H9 (cell line): ENCODE results near the gene EOMES. TPM values are rescaled to one million over a fixed set of nuclear protein-coding genes. Genes with fewer than 3 reads are reported as not detected.

Source experiments
- DNase-seq: peaks from one replicate; pipeline ENCODE4 v3.0.0-alpha.2; 2017
- H2AFZ ChIP-seq: one replicate; pipeline ENCODE4 v1.6.1; 2013; ENCODE audit warnings: mild to moderate bottlenecking, low read length, control low read depth, moderate library complexity
- H2AK5ac ChIP-seq: 2 replicates; pipeline ENCODE4 v1.6.1; 2013; ENCODE audit warnings: low read length, control low read depth, mixed read lengths; ENCODE audit not compliant: insufficient read length
- H2BK120ac ChIP-seq: one replicate; pipeline ENCODE4 v1.6.1; 2013; ENCODE audit warnings: low read depth, mild to moderate bottlenecking, low read length, control low read depth, inconsistent platforms; ENCODE audit not compliant: poor library complexity, severe bottlenecking
- H2BK12ac ChIP-seq: 2 replicates; pipeline ENCODE4 v1.6.1; 2013; ENCODE audit warnings: low read length, control low read depth, mixed read lengths, low read depth; ENCODE audit not compliant: insufficient read length
- H2BK15ac ChIP-seq: 2 replicates; pipeline ENCODE4 v1.6.1; 2013; ENCODE audit warnings: low read depth, low read length, control low read depth
- H2BK20ac ChIP-seq: one replicate; pipeline ENCODE4 v1.6.1; 2013; ENCODE audit warnings: low read depth, mild to moderate bottlenecking, low read length, control low read depth, inconsistent platforms; ENCODE audit not compliant: poor library complexity, severe bottlenecking
- H2BK5ac ChIP-seq: 2 replicates; pipeline ENCODE4 v1.6.1; 2013; ENCODE audit warnings: low read length, control low read depth, mixed read lengths; ENCODE audit not compliant: insufficient read length
- H3K14ac ChIP-seq: 2 replicates; pipeline ENCODE4 v1.6.1; 2013; ENCODE audit warnings: low read length, control low read depth; ENCODE audit not compliant: insufficient read depth
- H3K18ac ChIP-seq: 2 replicates; pipeline ENCODE4 v1.6.1; 2013; ENCODE audit warnings: low read depth, mild to moderate bottlenecking, mixed read lengths, low read length, control low read depth; ENCODE audit not compliant: insufficient read length
- H3K23ac ChIP-seq: 2 replicates; pipeline ENCODE4 v1.6.1; 2013; ENCODE audit warnings: low read length, control low read depth, mixed read lengths, low read depth; ENCODE audit not compliant: insufficient read length
- H3K23me2 ChIP-seq: 2 replicates; pipeline ENCODE4 v1.6.1; 2013; ENCODE audit warnings: low read depth, mild to moderate bottlenecking, mixed read lengths, low read length, control low read depth; ENCODE audit not compliant: insufficient read length, poor library complexity, severe bottlenecking
- H3K27ac ChIP-seq: 2 replicates; pipeline ENCODE4 v1.5.1; 2013; ENCODE audit warnings: low read length, control low read depth, mixed read lengths, low read depth; ENCODE audit not compliant: insufficient read length
- H3K27me3 ChIP-seq: 2 replicates; pipeline ENCODE4 v1.6.1; 2013; ENCODE audit warnings: low read length, control low read depth, inconsistent platforms; ENCODE audit not compliant: insufficient read depth
- H3K4ac ChIP-seq: 2 replicates; pipeline ENCODE4 v1.6.1; 2013; ENCODE audit warnings: low read depth, mild to moderate bottlenecking, control low read depth, inconsistent platforms, low read length, moderate library complexity
- H3K4me1 ChIP-seq: 2 replicates; pipeline ENCODE4 v1.6.1; 2013; ENCODE audit warnings: low read length, control low read depth, inconsistent platforms; ENCODE audit not compliant: insufficient read depth
- H3K4me2 ChIP-seq: 2 replicates; pipeline ENCODE4 v1.6.1; 2013; ENCODE audit warnings: low read length, control low read depth, mixed read lengths; ENCODE audit not compliant: insufficient read length, insufficient read depth
- H3K56ac ChIP-seq: 2 replicates; pipeline ENCODE4 v1.6.1; 2013; ENCODE audit warnings: low read depth, mild to moderate bottlenecking, mixed read lengths, low read length, control low read depth; ENCODE audit not compliant: insufficient read length
- H3K79me1 ChIP-seq: 2 replicates; pipeline ENCODE4 v1.6.1; 2013; ENCODE audit warnings: low read depth, mild to moderate bottlenecking, moderate library complexity, low read length, control low read depth, inconsistent platforms; ENCODE audit not compliant: insufficient read depth, poor library complexity, severe bottlenecking
- H3K79me2 ChIP-seq: 2 replicates; pipeline ENCODE4 v1.6.1; 2013; ENCODE audit warnings: low read length, control low read depth, inconsistent platforms; ENCODE audit not compliant: insufficient read depth
- H3K9ac ChIP-seq: 2 replicates; pipeline ENCODE4 v1.6.1; 2013; ENCODE audit warnings: low read length, control low read depth, mixed read lengths; ENCODE audit not compliant: insufficient read length; ENCODE audit errors: extremely low read depth
- H3K9me3 ChIP-seq: one replicate; pipeline ENCODE4 v1.6.1; 2013; ENCODE audit warnings: low read depth, low read length, inconsistent platforms; ENCODE audit not compliant: control insufficient read depth
- H3T11ph ChIP-seq: one replicate; pipeline ENCODE4 v1.6.1; 2013; ENCODE audit warnings: mild to moderate bottlenecking, low read length, control low read depth, inconsistent platforms
- H4K20me1 ChIP-seq: one replicate; pipeline ENCODE4 v1.6.1; 2013; ENCODE audit not compliant: control insufficient read depth, insufficient read length, insufficient read depth
- H4K5ac ChIP-seq: 2 replicates; pipeline ENCODE4 v1.6.1; 2013; ENCODE audit warnings: low read depth, mild to moderate bottlenecking, mixed read lengths, low read length, control low read depth; ENCODE audit not compliant: insufficient read length
- H4K8ac ChIP-seq: replicated peaks from 2 replicates; pipeline ENCODE4 v1.6.1; 2013; ENCODE audit warnings: low read length, control low read depth, mixed read lengths, low read depth; ENCODE audit not compliant: insufficient read length
- H4K91ac ChIP-seq: 2 replicates; pipeline ENCODE4 v1.6.1; 2013; ENCODE audit warnings: low read depth, mild to moderate bottlenecking, moderate library complexity, mixed read lengths, low read length, control low read depth; ENCODE audit not compliant: insufficient read length
- H3K27ac Mint-ChIP-seq, 3 experiments: 2 replicates in 2 of 3; 3 replicates in 1 of 3; pipeline ENCODE4 v1.8.0; 2020 to 2021; ENCODE audit warnings: mixed read lengths in 3 of 3, mild to moderate bottlenecking in 1 of 3, moderate library complexity in 1 of 3
- H3K27me3 Mint-ChIP-seq: 2 replicates; pipeline ENCODE4 v1.8.0; 2021; ENCODE audit warnings: low read depth, mild to moderate bottlenecking, moderate library complexity, mixed read lengths
- H3K36me3 Mint-ChIP-seq, 3 experiments: 2 replicates in 2 of 3; 3 replicates in 1 of 3; pipeline ENCODE4 v1.8.0; 2020 to 2021; ENCODE audit warnings: low read depth in 3 of 3, mixed read lengths in 3 of 3; ENCODE audit not compliant: insufficient read depth in 1 of 3
- H3K4me1 Mint-ChIP-seq, 2 experiments: 2 replicates each; pipeline ENCODE4 v1.8.0; 2020; ENCODE audit warnings: mixed read lengths in 2 of 2
- H3K4me3 Mint-ChIP-seq, 2 experiments: 2 replicates in 1 of 2; 3 replicates in 1 of 2; pipeline ENCODE4 v1.8.0; 2020 to 2021; ENCODE audit warnings: mild to moderate bottlenecking in 2 of 2, mixed read lengths in 2 of 2, moderate library complexity in 1 of 2
- H3K9me3 Mint-ChIP-seq, 2 experiments: 2 replicates in 1 of 2; 3 replicates in 1 of 2; pipeline ENCODE4 v1.8.0; 2020; ENCODE audit warnings: mild to moderate bottlenecking in 2 of 2, mixed read lengths in 2 of 2, moderate library complexity in 1 of 2
- CTCF ChIP-seq: fragments of 200-600 bp; sonication (generic); conservative IDR thresholded peaks from 3 replicates; pipeline ENCODE4 v1.8.0; 2021; ENCODE audit warnings: antibody characterized with exemption, mild to moderate bottlenecking
- WGBS: extraction: QIAGEN DNeasy Blood & Tissue Kit; methylation state at CpG from one replicate; pipeline ENCODE4 v1.1.7; 2013; ENCODE audit warnings: missing lambda C conversion rate, low lambda C conversion rate, mixed read lengths; ENCODE audit not compliant: insufficient read length; ENCODE audit errors: extremely low coverage; 5-methylcytosine and 5-hydroxymethylcytosine counted together
- total RNA-seq: library from RNA; stranded (reverse); gene quantifications from 2 replicates; pipeline ENCODE4 v1.2.1, GENCODE V29; 2021

EOMES gene
- total RNA-seq, 1 experiment from 2014 or later = 1.7 TPM

GRCh38 chr3:27666272-27666671, 55.9 kb downstream of the EOMES start:
- Histone ChIP-seq H4K20me1 (no peaks in the 10 kb centered on the region), H3K4me2 (peak overlapping the region; percentile 56), H2BK15ac (no peak overlapping the region), H3K4ac (no peak overlapping the region), H3T11ph (no peak overlapping the region), H3K18ac (peak overlapping the region; percentile 70), H3K79me1 (no peaks in the 10 kb centered on the region), H4K5ac (peak overlapping the region; percentile 58), H3K23me2 (no peaks in the 10 kb centered on the region), H3K9me3 (no peaks in the 10 kb centered on the region), H3K23ac (no peak overlapping the region), H3K27ac (peak overlapping the region; percentile 98), H3K4me1 (peaks cover 2% of the 10 kb centered on the region; the same call in 1 of the 2 replicates), H3K9ac (peak overlapping the region; percentile 46), H4K8ac (no peak overlapping the region), H2AFZ (no peak overlapping the region), H4K91ac (no peak overlapping the region), H2AK5ac (peak overlapping the region; percentile 38), H2BK20ac (peak overlapping the region; percentile 86), H2BK5ac (peak overlapping the region; percentile 88), H3K27me3 (no peaks in the 10 kb centered on the region), H2BK120ac (no peak overlapping the region), H2BK12ac (no peak overlapping the region), H3K14ac (no peak overlapping the region), H3K56ac (no peak overlapping the region), H3K79me2 (no peaks in the 10 kb centered on the region)
- H3K9me3 Mint-ChIP-seq = no peaks in the 10 kb centered on the region
- peak; percentile 49 for DNase-seq
- peak overlapping the region; percentile 95 to 100 (median 99) for H3K27ac Mint-ChIP-seq
- no CpG with 5 or more reads among the region's 1 CpG for WGBS
- H3K4me1 Mint-ChIP-seq = peaks cover 22 to 30% of the 10 kb centered on the region in 2 experiments
- no peaks in the 10 kb centered on the region for H3K36me3 Mint-ChIP-seq
- H3K4me3 Mint-ChIP-seq = peak overlapping the region; percentile 47 to 65; a peak in 3 of 5 replicates
- no peak for TF ChIP-seq CTCF
- no peaks in the 10 kb centered on the region for H3K27me3 Mint-ChIP-seq

Other genes starting within 250 kb of the EOMES start
- 42.9 and 46.1 TPM in 2 replicates for gene SLC4A7, start 237.9 kb downstream of the EOMES start, total RNA-seq